SIG-M5 treated with dmso at 0.1 percent for 504 hours (cell line): ENCODE data around the gene EBF3.
"Not testable (repeated sequence)": the region's sequence is repeated elsewhere in the genome, so short reads cannot be mapped to it uniquely, and the experiment has no call there.

Experiments used
- DNase-seq: peaks from one replicate; lab custom pipeline; 2025; ENCODE audit not compliant: unreplicated experiment; lab: John Stamatoyannopoulos, UW

The EBF3 gene

GRCh38 chr10:129929343-129930292 lies 34.5 kb downstream of the EBF3 start:
- no peak for DNase-seq

GRCh38 chr10:129927351-129928120 lies 36.5 kb downstream of the EBF3 start:
- DNase-seq: no peak

- no peak for DNase-seq
Measured at GRCh38 chr10:129926066-129927055, 37.7 kb downstream of the EBF3 start.

- no peak for DNase-seq
Measured at GRCh38 chr10:129924375-129925085, 39.5 kb downstream of the EBF3 start.

- no peak for DNase-seq
Measured at GRCh38 chr10:129922598-129923123, 41.4 kb downstream of the EBF3 start.

GRCh38 chr10:129921801-129922597 lies 42.1 kb downstream of the EBF3 start:
- no peak for DNase-seq

GRCh38 chr10:129921065-129921670 lies 42.9 kb downstream of the EBF3 start:
- DNase-seq: no peak

GRCh38 chr10:129920187-129920586 lies 43.9 kb downstream of the EBF3 start:
- not testable (repeated sequence) for DNase-seq

- DNase-seq: no peak
Measured at GRCh38 chr10:129919358-129919757, 44.7 kb downstream of the EBF3 start.

- DNase-seq: no peak
Measured at GRCh38 chr10:129918836-129919235, 45.2 kb downstream of the EBF3 start.

- no peak for DNase-seq
Measured at GRCh38 chr10:129918401-129918800, 45.7 kb downstream of the EBF3 start.

- DNase-seq: no peak
Measured at GRCh38 chr10:129917936-129918335, 46.1 kb downstream of the EBF3 start.

GRCh38 chr10:129916506-129916995 lies 47.5 kb downstream of the EBF3 start:
- DNase-seq: no peak

GRCh38 chr10:129915526-129916378 lies 48.3 kb downstream of the EBF3 start:
- DNase-seq: no peak

GRCh38 chr10:129914960-129915359 lies 49.1 kb downstream of the EBF3 start:
- no peak for DNase-seq

GRCh38 chr10:129914153-129914855 lies 49.8 kb downstream of the EBF3 start:
- DNase-seq: no peak
